ENCODE data around the gene RAPGEF1.

- TF ChIP-seq CTCF (IDR thresholded peaks at IDR 0.05) (no peak), POLR2AphosphoS5 (IDR thresholded peaks at IDR 0.05) (no peak), POLR2A (IDR thresholded peaks at IDR 0.05) (no peak)
Observed at GRCh38 chr9:131701436-131701781, 38.5 kb downstream of the RAPGEF1 start.
